SK-N-SH (cell line): Measurements from ENCODE around the gene SHROOM4. TPM values are rescaled to one million over a fixed set of nuclear protein-coding genes. Genes with fewer than 3 reads are reported as not detected.

Source experiments
- CTCF ChIA-PET: fragments of 300-600, 350-600 bp; formaldehyde crosslinking; extraction: SDS; loops from one replicate; lab custom pipeline; 2021; lab: Yijun Ruan, JAX
- POLR2A ChIA-PET: fragments of 350-600 bp; sonication (Branson Sonifier 250); formaldehyde crosslinking; extraction: SDS; loops from one replicate; lab custom pipeline; 2020; ENCODE audit warnings: antibody characterized with exemption, inconsistent platforms; lab: Yijun Ruan, JAX
- DNase-seq: peaks from one replicate; pipeline ENCODE4 v3.0.0; 2012
- H2AFZ ChIP-seq: fragments of 200-600 bp; sonication (generic); 2 replicates; pipeline ENCODE4 v1.8.1; 2016; ENCODE audit warnings: antibody characterized with exemption, mild to moderate bottlenecking, low read depth
- H3F3A ChIP-seq: fragments of 200-600 bp; sonication (generic); replicated peaks from 2 replicates; pipeline ENCODE3; 2016; ENCODE audit warnings: antibody characterized with exemption, mild to moderate bottlenecking; ENCODE audit not compliant: insufficient read depth
- H3K27ac ChIP-seq, 2 experiments: fragments of 200-500 bp in 1 of 2; fragments of 200-600 bp in 1 of 2; sonication (Bioruptor generic) in 1 of 2; sonication (generic), shearing (Covaris generic) in 1 of 2; 2 replicates each; pipeline versions ENCODE4 v1.5.1 to v1.6.1; 2014 to 2016; ENCODE audit warnings: low read depth in 2 of 2, inconsistent platforms in 1 of 2, low read length in 1 of 2, mild to moderate bottlenecking in 1 of 2, mixed read lengths in 1 of 2
- H3K27me3 ChIP-seq: fragments of 200-600 bp; sonication (generic), shearing (Covaris generic); 2 replicates; pipeline ENCODE4 v1.6.1; 2016; ENCODE audit warnings: mixed run types; ENCODE audit not compliant: insufficient read depth
- H3K36me3 ChIP-seq, 2 experiments: fragments of 200-500 bp in 1 of 2; fragments of 200-600 bp in 1 of 2; sonication (Bioruptor generic) in 1 of 2; sonication (generic) in 1 of 2; replicated peaks in 1 of 2; 2 replicates each; pipeline versions ENCODE3 to v1.5.1; 2014 to 2016; ENCODE audit warnings: low read length in 1 of 2, mild to moderate bottlenecking in 1 of 2; ENCODE audit not compliant: insufficient read depth in 2 of 2, control insufficient read depth in 1 of 2
- H3K4me1 ChIP-seq, 2 experiments: fragments of 200-500 bp in 1 of 2; fragments of 200-600 bp in 1 of 2; sonication (Bioruptor generic) in 1 of 2; sonication (generic), shearing (Covaris generic) in 1 of 2; 2 replicates each; pipeline versions ENCODE4 v1.5.1 to v1.6.1; 2014 to 2016; ENCODE audit warnings: low read depth in 1 of 2, low read length in 1 of 2, mixed run types in 1 of 2; ENCODE audit not compliant: insufficient read depth in 2 of 2, control insufficient read depth in 1 of 2
- H3K4me2 ChIP-seq: fragments of 200-600 bp; sonication (generic), shearing (Covaris generic); 2 replicates; pipeline ENCODE4 v1.6.1; 2017; ENCODE audit warnings: mixed run types
- H3K4me3 ChIP-seq, 2 experiments: fragments of 200-500 bp in 1 of 2; fragments of 200-600 bp in 1 of 2; sonication (Bioruptor generic) in 1 of 2; sonication (generic), shearing (Covaris generic) in 1 of 2; 2 replicates each; pipeline versions ENCODE4 v1.5.1 to v1.8.1; 2014 to 2016; ENCODE audit warnings: low read depth in 2 of 2, inconsistent platforms in 1 of 2, low read length in 1 of 2, mild to moderate bottlenecking in 1 of 2, mixed read lengths in 1 of 2, moderate library complexity in 1 of 2
- H3K79me2 ChIP-seq: fragments of 200-600 bp; sonication (generic); 2 replicates; pipeline ENCODE4 v1.8.1; 2017; ENCODE audit warnings: mild to moderate bottlenecking; ENCODE audit not compliant: insufficient read depth
- H3K9ac ChIP-seq: fragments of 200-600 bp; sonication (generic); 2 replicates; pipeline ENCODE4 v1.6.1; 2017; ENCODE audit warnings: mixed run types
- H3K9me2 ChIP-seq: fragments of 200-600 bp; sonication (generic); 2 replicates; pipeline ENCODE4 v1.6.1; 2017; ENCODE audit warnings: mixed run types
- H3K9me3 ChIP-seq: fragments of 200-600 bp; sonication (generic); 2 replicates; pipeline ENCODE4 v1.6.1; 2017; ENCODE audit warnings: mixed run types, mild to moderate bottlenecking, moderate library complexity
- H4K20me1 ChIP-seq: fragments of 200-600 bp; sonication (generic); 2 replicates; pipeline ENCODE4 v1.6.1; 2017; ENCODE audit warnings: mild to moderate bottlenecking, mixed run types; ENCODE audit not compliant: insufficient read depth
- CHD2 ChIP-seq: fragments of 150-350 bp; IDR thresholded peaks from 2 replicates; pipeline ENCODE4 v1.6.1; 2018; ENCODE audit warnings: low read length; ENCODE audit not compliant: partially characterized antibody
- FOXM1 ChIP-seq: IDR thresholded peaks from 2 replicates; pipeline ENCODE4 v1.4.0; 2012; ENCODE audit warnings: low read depth, mild to moderate bottlenecking
- GATA2 ChIP-seq: sonication (generic); formaldehyde crosslinking; IDR thresholded peaks from 2 replicates; pipeline ENCODE4 v1.5.0; 2020; ENCODE audit warnings: mild to moderate bottlenecking, missing genetic modification reagents
- MXI1 ChIP-seq: IDR thresholded peaks from 2 replicates; pipeline ENCODE4 v1.6.1; 2012; ENCODE audit warnings: mild to moderate bottlenecking, low read depth, low read length, improper control_type of control experiment
- NFIC ChIP-seq: IDR thresholded peaks from 2 replicates; pipeline ENCODE4 v1.4.0; 2012; ENCODE audit warnings: borderline replicate concordance
- NRF1 ChIP-seq: IDR thresholded peaks from 2 replicates; pipeline ENCODE4 v1.6.1; 2012; ENCODE audit warnings: low read depth, mild to moderate bottlenecking, low read length
- RCOR1 ChIP-seq: fragments of 150-350 bp; IDR thresholded peaks from 2 replicates; pipeline ENCODE4 v1.6.1; 2017; ENCODE audit warnings: antibody characterized with exemption, low read length
- RFX5 ChIP-seq: IDR thresholded peaks from 2 replicates; pipeline ENCODE4 v1.6.1; 2012; ENCODE audit warnings: mild to moderate bottlenecking, improper control_type of control experiment, low read length
- RXRA ChIP-seq: IDR thresholded peaks from 2 replicates; pipeline ENCODE4 v1.4.0; 2012; ENCODE audit warnings: low read depth, mild to moderate bottlenecking, borderline replicate concordance
- TCF12 ChIP-seq: IDR thresholded peaks from 2 replicates; pipeline ENCODE4 v1.4.0; 2012
- TEAD4 ChIP-seq: IDR thresholded peaks from 2 replicates; pipeline ENCODE4 v1.4.0; 2012; ENCODE audit warnings: mild to moderate bottlenecking, borderline replicate concordance; ENCODE audit not compliant: insufficient read depth
- YY1 ChIP-seq: IDR thresholded peaks from 2 replicates; pipeline ENCODE4 v1.4.0; 2012; ENCODE audit warnings: low read depth, mild to moderate bottlenecking
- WGBS: methylation state at CpG from one replicate; pipeline ENCODE4 v1.1.6; 2017; ENCODE audit warnings: low lambda C conversion rate; 5-methylcytosine and 5-hydroxymethylcytosine counted together
- polyA plus RNA-seq, 3 experiments: library from polyadenylated mRNA; depleted of rRNA; stranded (reverse); fragments of >200 nt; gene quantifications; 2 replicates each; pipeline ENCODE4 v1.2.3, GENCODE V29; 2012
- TF ChIP-seq, protein P1 (sequence below): IDR thresholded peaks from 2 replicates; pipeline ENCODE4 v1.4.0; 2012; ENCODE audit warnings: low read depth, borderline replicate concordance
- TF ChIP-seq, protein P2 (sequence below): IDR thresholded peaks from 2 replicates; pipeline ENCODE4; 2012
- TF ChIP-seq, protein P3 (sequence below): IDR thresholded peaks from 2 replicates; pipeline ENCODE4 v1.4.0; 2012; ENCODE audit warnings: low read depth
- TF ChIP-seq, protein P4 (sequence below): IDR thresholded peaks from 2 replicates; pipeline ENCODE4 v1.6.1; 2012; ENCODE audit warnings: mild to moderate bottlenecking, low read depth, low read length, moderate library complexity
- TF ChIP-seq, protein P5 (sequence below): fragments of 200-600 bp; sonication (generic); IDR thresholded peaks from 2 replicates; pipeline ENCODE4 v1.6.1; 2017; ENCODE audit warnings: antibody characterized with exemption, mild to moderate bottlenecking, moderate library complexity

Gene SHROOM4
- polyA plus RNA-seq, 1 of the 3 experiments (the other 2 are of a cell fraction) = 0.31 TPM

DNA sequence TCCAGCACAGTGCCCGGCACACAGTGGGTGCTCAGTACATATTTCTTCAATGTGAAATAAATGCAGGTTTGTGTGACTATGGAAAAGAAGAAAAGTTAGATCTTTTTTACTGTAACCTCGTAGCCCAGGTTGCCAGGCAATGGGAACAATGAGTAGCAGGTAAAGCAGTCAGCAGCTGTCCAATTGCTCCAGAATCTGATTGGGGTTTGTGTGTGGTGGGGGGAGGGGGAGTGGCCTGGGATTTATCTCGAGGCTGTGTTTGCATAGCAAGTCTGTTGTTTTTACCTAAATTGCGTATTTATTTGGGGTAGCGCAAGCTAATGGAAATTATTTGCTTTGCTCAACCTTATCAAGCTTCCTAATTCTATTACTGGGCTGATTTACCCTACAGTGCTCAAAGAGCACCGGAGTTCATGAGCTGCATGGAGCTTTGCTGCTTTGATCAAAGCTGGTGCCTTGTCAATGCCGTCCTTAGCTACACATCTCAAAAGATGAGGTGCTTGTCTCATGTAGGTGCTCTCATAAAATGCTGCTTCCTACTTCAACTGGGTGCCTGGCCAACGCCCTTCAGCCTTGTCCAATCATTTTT, 198.3 kb downstream of the SHROOM4 start:
- Histone ChIP-seq H3F3A (no peaks in the 10 kb centered on the region), H3K4me2 (no peak overlapping the region), H3K4me3 (no peak overlapping the region), H3K9ac (no peak overlapping the region), H3K79me2 (no peaks in the 10 kb centered on the region), H3K27ac (peak overlapping the region in 1 of 2 experiments; percentile 13; a peak in 1 of 4 replicates), H3K9me2 (no peaks in the 10 kb centered on the region), H4K20me1 (no peaks in the 10 kb centered on the region), H3K4me1 (peaks cover 0 to 4% of the 10 kb centered on the region in 2 experiments; a peak in 1 of 4 replicates), H3K9me3 (no peaks in the 10 kb centered on the region), H2AFZ (no peak overlapping the region), H3K36me3 (no peaks in the 10 kb centered on the region), H3K27me3 (no peaks in the 10 kb centered on the region)
- peak; percentile 29 for DNase-seq
- TF ChIP-seq NFIC (no peak), GATA2 (0 out of 2 replicates have a peak, but pooled peaks have one; percentile 10)
- TF ChIP-seq, protein P1, sequence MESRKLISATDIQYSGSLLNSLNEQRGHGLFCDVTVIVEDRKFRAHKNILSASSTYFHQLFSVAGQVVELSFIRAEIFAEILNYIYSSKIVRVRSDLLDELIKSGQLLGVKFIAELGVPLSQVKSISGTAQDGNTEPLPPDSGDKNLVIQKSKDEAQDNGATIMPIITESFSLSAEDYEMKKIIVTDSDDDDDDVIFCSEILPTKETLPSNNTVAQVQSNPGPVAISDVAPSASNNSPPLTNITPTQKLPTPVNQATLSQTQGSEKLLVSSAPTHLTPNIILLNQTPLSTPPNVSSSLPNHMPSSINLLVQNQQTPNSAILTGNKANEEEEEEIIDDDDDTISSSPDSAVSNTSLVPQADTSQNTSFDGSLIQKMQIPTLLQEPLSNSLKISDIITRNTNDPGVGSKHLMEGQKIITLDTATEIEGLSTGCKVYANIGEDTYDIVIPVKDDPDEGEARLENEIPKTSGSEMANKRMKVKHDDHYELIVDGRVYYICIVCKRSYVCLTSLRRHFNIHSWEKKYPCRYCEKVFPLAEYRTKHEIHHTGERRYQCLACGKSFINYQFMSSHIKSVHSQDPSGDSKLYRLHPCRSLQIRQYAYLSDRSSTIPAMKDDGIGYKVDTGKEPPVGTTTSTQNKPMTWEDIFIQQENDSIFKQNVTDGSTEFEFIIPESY = no peak
- TF ChIP-seq, protein P2, sequence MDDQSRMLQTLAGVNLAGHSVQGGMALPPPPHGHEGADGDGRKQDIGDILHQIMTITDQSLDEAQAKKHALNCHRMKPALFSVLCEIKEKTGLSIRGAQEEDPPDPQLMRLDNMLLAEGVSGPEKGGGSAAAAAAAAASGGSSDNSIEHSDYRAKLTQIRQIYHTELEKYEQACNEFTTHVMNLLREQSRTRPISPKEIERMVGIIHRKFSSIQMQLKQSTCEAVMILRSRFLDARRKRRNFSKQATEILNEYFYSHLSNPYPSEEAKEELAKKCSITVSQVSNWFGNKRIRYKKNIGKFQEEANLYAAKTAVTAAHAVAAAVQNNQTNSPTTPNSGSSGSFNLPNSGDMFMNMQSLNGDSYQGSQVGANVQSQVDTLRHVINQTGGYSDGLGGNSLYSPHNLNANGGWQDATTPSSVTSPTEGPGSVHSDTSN = no peak
- POLR2A ChIA-PET = no interaction called here
- CTCF ChIA-PET = no interaction called here
- WGBS = 15% methylated on average over 8 of the region's 8 CpGs

DNA sequence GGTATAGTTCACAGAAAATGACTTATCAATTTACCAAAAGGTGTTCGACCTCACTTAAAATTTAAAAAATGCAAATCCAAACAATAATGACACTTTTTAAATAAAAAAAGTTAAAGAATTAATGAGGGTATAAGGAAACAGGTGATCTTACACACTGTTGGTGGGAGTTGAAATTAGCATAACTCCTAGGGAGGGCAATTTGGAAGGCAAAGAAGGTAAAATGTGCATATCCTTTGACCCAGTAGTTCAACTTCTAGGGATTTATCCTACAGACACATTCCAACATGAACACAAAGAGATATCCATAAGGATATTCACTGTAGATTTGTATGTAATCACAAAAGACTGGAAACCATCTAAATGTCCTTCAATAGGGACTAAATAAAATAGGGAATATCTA, 199.5 kb downstream of the SHROOM4 start:
- Histone ChIP-seq H3K79me2 (no peaks in the 10 kb centered on the region), H4K20me1 (no peaks in the 10 kb centered on the region), H3K9me2 (no peaks in the 10 kb centered on the region), H3K4me1 (peaks cover 0 to 4% of the 10 kb centered on the region in 2 experiments; a peak in 1 of 4 replicates), H3K27ac (no peak overlapping the region), H3K36me3 (no peaks in the 10 kb centered on the region), H3K9me3 (no peaks in the 10 kb centered on the region), H3K4me2 (no peak overlapping the region), H3F3A (no peaks in the 10 kb centered on the region), H3K9ac (no peak overlapping the region), H3K27me3 (no peaks in the 10 kb centered on the region), H3K4me3 (no peak overlapping the region), H2AFZ (no peak overlapping the region)
- no peak for DNase-seq
- CTCF ChIA-PET = no interaction called here
- WGBS = 30% methylated on average over 1 of the region's 1 CpG
- POLR2A ChIA-PET = no interaction called here
- TF ChIP-seq NRF1 (no peak), YY1 (no peak), TEAD4 (no peak), MXI1 (no peak), RCOR1 (no peak), TCF12 (no peak), RFX5 (no peak), CHD2 (no peak), FOXM1 (no peak), RXRA (no peak)
- TF ChIP-seq, protein P1 = no peak
- TF ChIP-seq, protein P3, sequence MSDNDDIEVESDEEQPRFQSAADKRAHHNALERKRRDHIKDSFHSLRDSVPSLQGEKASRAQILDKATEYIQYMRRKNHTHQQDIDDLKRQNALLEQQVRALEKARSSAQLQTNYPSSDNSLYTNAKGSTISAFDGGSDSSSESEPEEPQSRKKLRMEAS = no peak
- TF ChIP-seq, protein P4, sequence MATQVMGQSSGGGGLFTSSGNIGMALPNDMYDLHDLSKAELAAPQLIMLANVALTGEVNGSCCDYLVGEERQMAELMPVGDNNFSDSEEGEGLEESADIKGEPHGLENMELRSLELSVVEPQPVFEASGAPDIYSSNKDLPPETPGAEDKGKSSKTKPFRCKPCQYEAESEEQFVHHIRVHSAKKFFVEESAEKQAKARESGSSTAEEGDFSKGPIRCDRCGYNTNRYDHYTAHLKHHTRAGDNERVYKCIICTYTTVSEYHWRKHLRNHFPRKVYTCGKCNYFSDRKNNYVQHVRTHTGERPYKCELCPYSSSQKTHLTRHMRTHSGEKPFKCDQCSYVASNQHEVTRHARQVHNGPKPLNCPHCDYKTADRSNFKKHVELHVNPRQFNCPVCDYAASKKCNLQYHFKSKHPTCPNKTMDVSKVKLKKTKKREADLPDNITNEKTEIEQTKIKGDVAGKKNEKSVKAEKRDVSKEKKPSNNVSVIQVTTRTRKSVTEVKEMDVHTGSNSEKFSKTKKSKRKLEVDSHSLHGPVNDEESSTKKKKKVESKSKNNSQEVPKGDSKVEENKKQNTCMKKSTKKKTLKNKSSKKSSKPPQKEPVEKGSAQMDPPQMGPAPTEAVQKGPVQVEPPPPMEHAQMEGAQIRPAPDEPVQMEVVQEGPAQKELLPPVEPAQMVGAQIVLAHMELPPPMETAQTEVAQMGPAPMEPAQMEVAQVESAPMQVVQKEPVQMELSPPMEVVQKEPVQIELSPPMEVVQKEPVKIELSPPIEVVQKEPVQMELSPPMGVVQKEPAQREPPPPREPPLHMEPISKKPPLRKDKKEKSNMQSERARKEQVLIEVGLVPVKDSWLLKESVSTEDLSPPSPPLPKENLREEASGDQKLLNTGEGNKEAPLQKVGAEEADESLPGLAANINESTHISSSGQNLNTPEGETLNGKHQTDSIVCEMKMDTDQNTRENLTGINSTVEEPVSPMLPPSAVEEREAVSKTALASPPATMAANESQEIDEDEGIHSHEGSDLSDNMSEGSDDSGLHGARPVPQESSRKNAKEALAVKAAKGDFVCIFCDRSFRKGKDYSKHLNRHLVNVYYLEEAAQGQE = no peak
- TF ChIP-seq, protein P5, sequence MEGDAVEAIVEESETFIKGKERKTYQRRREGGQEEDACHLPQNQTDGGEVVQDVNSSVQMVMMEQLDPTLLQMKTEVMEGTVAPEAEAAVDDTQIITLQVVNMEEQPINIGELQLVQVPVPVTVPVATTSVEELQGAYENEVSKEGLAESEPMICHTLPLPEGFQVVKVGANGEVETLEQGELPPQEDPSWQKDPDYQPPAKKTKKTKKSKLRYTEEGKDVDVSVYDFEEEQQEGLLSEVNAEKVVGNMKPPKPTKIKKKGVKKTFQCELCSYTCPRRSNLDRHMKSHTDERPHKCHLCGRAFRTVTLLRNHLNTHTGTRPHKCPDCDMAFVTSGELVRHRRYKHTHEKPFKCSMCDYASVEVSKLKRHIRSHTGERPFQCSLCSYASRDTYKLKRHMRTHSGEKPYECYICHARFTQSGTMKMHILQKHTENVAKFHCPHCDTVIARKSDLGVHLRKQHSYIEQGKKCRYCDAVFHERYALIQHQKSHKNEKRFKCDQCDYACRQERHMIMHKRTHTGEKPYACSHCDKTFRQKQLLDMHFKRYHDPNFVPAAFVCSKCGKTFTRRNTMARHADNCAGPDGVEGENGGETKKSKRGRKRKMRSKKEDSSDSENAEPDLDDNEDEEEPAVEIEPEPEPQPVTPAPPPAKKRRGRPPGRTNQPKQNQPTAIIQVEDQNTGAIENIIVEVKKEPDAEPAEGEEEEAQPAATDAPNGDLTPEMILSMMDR = no peak
